ENCODE measurements around the gene PEAK3.

GRCh38 chr19:2231621-2232221 is 50.3 kb downstream of the PEAK3 start:
- no peak for TF ChIP-seq CTCF (IDR thresholded peaks at IDR 0.05)
- TF ChIP-seq POLR2A (IDR thresholded peaks at IDR 0.05) = peak in 1 of 3 donors; percentile 14
